OCI-LY3 (cell line): ENCODE data around the gene DCLRE1C.

Experiments used
- EZH2phosphoT487 ChIP-seq: fragments of 200-600 bp; shearing (Covaris generic); IDR thresholded peaks from 2 replicates; pipeline ENCODE4 v1.6.1; 2018; ENCODE audit warnings: antibody characterized with exemption, mixed run types, low read depth
- TF ChIP-seq, protein P1 (sequence below): fragments of 200-600, 300-600 bp; sonication (generic); IDR thresholded peaks from 2 replicates; pipeline ENCODE4 v1.5.1; 2014; ENCODE audit warnings: antibody characterized with exemption, low read length, low read depth

DNA sequence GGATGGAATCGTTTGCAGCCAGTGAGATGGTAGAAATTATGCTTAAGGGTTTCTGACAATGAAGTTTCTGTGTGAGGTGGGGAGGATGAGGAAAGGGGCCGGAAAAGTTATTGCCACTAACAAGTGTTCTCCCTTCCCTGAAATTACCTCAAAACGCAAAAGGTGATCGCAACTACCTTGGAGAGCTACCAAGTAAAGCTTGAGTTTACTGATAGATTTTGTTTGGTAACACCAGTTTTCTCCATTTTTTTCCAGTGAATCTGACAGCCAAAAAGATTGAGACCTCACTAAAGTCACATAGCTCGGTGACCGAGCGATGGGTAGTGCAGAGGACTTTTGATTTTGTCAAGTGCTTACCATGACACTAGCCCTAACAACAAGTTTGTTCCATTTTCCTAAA, 73.7 kb downstream of the DCLRE1C start:
- TF ChIP-seq, protein P1, sequence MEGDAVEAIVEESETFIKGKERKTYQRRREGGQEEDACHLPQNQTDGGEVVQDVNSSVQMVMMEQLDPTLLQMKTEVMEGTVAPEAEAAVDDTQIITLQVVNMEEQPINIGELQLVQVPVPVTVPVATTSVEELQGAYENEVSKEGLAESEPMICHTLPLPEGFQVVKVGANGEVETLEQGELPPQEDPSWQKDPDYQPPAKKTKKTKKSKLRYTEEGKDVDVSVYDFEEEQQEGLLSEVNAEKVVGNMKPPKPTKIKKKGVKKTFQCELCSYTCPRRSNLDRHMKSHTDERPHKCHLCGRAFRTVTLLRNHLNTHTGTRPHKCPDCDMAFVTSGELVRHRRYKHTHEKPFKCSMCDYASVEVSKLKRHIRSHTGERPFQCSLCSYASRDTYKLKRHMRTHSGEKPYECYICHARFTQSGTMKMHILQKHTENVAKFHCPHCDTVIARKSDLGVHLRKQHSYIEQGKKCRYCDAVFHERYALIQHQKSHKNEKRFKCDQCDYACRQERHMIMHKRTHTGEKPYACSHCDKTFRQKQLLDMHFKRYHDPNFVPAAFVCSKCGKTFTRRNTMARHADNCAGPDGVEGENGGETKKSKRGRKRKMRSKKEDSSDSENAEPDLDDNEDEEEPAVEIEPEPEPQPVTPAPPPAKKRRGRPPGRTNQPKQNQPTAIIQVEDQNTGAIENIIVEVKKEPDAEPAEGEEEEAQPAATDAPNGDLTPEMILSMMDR, result no peak
- TF ChIP-seq EZH2phosphoT487, result no peak
